ENCODE measurements around the gene PRELID1. TPM values are rescaled to one million over a fixed set of nuclear protein-coding genes. Genes with fewer than 3 reads are reported as not detected.
A peak's percentile ranks its signal among the peaks of the same experiment; 100 is the strongest.

Gene PRELID1
- total and polyA plus RNA-seq, 11 donors = 30.3 to 160 (median 42.4) TPM

GRCh38 chr5:177332031-177332895 lies 28.7 kb downstream of the PRELID1 start:
- WGBS, 4 donors = 86 to 96% (median 91%) methylated on average over 33 to 35 of the region's 35 CpGs
- intact Hi-C loops (cut with DNase I) = no loop called here
- Histone ChIP-seq H3K9me3 (no peaks in the 10 kb centered on the region), H3K4me3 (no peak overlapping the region), H3K27me3 (no peaks in the 10 kb centered on the region), H3K4me1 (peaks cover 0 to 36% (median 24%) of the 10 kb centered on the region in 12 donors), H3K36me3 (peaks cover 3 to 87% (median 79%) of the 10 kb centered on the region in 9 donors), H3K27ac (no peak overlapping the region)
- ATAC-seq (no peak), DNase-seq (no peak)
- TF ChIP-seq POLR2A (IDR thresholded peaks at IDR 0.05) (no peak), CTCF (IDR thresholded peaks at IDR 0.05) (no peak)

GRCh38 chr5:177332896-177333260 lies 29.3 kb downstream of the PRELID1 start:
- H3K27ac ChIP-seq = no peak overlapping the region
- H3K27me3 ChIP-seq = no peaks in the 10 kb centered on the region
- H3K4me3 ChIP-seq = no peak overlapping the region
- H3K36me3 ChIP-seq = peaks cover 3 to 94% (median 86%) of the 10 kb centered on the region in 9 donors
- ATAC-seq (no peak), DNase-seq (no peak)
- intact Hi-C loops (cut with DNase I) = no loop called here
- no peaks in the 10 kb centered on the region for H3K9me3 ChIP-seq
- WGBS, 4 donors = 85 to 93% (median 90%) methylated on average over 11 to 13 of the region's 13 CpGs
- H3K4me1 ChIP-seq = peaks cover 0 to 34% (median 21%) of the 10 kb centered on the region in 12 donors
- TF ChIP-seq CTCF (IDR thresholded peaks at IDR 0.05) = no peak
- no peak for TF ChIP-seq POLR2A (IDR thresholded peaks at IDR 0.05)

- H3K9me3 ChIP-seq = no peaks in the 10 kb centered on the region
- H3K36me3 ChIP-seq = peaks cover 3 to 100% (median 90%) of the 10 kb centered on the region in 9 donors
- peaks cover 0 to 32% (median 18%) of the 10 kb centered on the region in 12 donors for H3K4me1 ChIP-seq
- DNase-seq (no peak), ATAC-seq (no peak)
- 90 to 94% (median 91%) methylated on average over 16 of the region's 16 CpGs for WGBS, 4 donors
- no peak overlapping the region for H3K4me3 ChIP-seq
- intact Hi-C loops (cut with DNase I) = no loop called here
- H3K27me3 ChIP-seq = no peaks in the 10 kb centered on the region
- no peak overlapping the region for H3K27ac ChIP-seq
- no peak for TF ChIP-seq CTCF (IDR thresholded peaks at IDR 0.05)
Measured at GRCh38 chr5:177333420-177334154, 30.0 kb downstream of the PRELID1 start.

GRCh38 chr5:177334155-177334551 lies 30.6 kb downstream of the PRELID1 start:
- H3K4me3 ChIP-seq = no peak overlapping the region
- H3K27ac ChIP-seq = peak overlapping the region in 3 of 12 donors; percentile 23 to 70 (median 69)
- TF ChIP-seq CTCF (IDR thresholded peaks at IDR 0.05) (no peak), POLR2A (IDR thresholded peaks at IDR 0.05) (no peak)
- 65 to 81% (median 74%) methylated on average over 10 to 15 of the region's 15 CpGs for WGBS, 4 donors
- intact Hi-C loops (cut with DNase I) = no loop called here
- ATAC-seq = peak in 3 of 4 donors; percentile 43 to 56 (median 52)
- no peaks in the 10 kb centered on the region for H3K9me3 ChIP-seq
- H3K27me3 ChIP-seq = no peaks in the 10 kb centered on the region
- peaks cover 3 to 100% (median 94%) of the 10 kb centered on the region in 9 donors for H3K36me3 ChIP-seq
- peaks cover 0 to 37% (median 19%) of the 10 kb centered on the region in 12 donors for H3K4me1 ChIP-seq
- DNase-seq = peak in 1 of 5 donors; percentile 47
